ENCODE measurements around the gene SV2B.
"Not testable (repeated sequence)": the region's sequence is repeated elsewhere in the genome, so short reads cannot be mapped to it uniquely, and the experiment has no call there.

Gene SV2B

GRCh38 chr15:91304210-91304609 is 204.2 kb downstream of the SV2B start:
- DNase-seq = no peak

DNA sequence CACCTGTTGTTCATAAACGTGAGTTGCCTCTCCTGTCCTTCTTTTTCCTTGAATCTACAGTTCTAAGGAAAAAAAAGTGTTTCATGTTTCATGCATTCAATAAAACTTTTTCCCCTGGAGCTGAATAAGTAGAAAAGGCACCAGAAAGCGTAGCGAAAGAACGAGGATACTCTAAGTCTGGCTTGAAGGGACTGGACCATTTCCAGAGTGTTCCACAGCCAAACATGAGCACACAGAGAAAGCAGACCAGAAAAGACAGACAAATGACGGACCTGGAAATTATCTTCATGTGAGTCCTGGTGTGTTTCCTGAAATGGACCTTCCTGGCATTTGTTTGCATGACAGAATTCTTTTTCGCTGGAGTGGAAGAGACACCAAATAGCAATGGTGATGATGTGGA is 204.7 kb downstream of the SV2B start:
- DNase-seq = no peak

GRCh38 chr15:91306144-91306543 is 206.1 kb downstream of the SV2B start:
- no peak for DNase-seq

DNA sequence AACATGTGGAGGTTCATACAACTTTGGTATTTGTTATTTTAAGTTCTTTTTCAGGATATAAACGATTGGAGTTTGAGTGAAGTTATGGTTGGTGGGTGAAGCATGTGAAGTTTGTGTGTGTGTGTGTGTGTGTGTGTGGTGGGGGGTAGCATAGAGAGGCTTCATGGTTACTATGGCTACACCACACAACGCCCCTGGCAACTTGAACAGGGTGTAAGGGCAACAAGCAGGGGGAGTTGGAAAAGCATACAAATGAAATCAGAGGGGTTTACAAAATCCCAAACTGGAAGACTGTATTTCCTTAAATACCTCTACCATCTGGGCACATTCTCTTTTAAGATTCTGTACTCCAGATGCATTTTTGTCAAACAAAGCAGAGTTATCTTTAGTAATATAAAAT is 207.5 kb downstream of the SV2B start:
- no peak for DNase-seq

- no peak for DNase-seq
Measured at GRCh38 chr15:91308199-91308598, 208.1 kb downstream of the SV2B start.

DNA sequence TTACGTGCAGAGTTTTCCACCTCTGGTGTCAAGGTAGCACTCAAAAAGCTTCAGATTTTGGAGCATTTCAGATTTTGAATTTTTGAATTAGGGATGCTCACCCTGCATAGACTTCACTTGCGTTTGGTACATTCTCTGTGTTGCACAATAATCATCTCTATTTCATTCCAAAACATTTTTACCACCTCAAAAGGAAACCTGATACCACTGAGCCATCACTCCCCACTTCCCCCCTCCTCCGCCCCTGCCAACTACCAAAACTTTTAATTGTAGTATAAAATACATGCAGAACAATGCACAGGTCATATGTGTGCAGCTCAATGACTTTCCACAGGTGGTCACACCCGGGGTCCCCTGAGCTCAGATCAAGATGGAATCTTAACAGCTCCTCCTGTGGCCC is 208.8 kb downstream of the SV2B start:
- no peak for DNase-seq

DNA sequence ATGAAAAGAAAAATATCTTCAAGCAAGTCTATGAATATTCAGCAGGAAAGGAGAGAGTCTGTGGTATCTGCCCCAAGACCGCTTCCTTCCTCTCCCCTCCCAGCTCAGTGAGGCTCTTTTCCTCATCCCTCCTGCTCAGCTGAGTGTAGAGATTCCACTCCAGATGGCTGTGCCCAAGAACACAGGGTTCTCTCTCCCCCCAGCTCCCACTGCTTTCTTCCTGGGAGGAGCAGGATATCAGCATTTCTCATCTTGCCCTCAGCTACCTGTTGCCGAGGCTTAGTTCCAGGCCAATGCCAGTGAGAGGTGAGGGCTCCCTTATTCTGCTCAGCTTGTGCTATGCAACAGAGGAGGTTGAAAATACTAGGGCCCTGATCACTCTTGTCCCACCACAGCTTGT is 211.9 kb downstream of the SV2B start:
- no peak for DNase-seq

DNA sequence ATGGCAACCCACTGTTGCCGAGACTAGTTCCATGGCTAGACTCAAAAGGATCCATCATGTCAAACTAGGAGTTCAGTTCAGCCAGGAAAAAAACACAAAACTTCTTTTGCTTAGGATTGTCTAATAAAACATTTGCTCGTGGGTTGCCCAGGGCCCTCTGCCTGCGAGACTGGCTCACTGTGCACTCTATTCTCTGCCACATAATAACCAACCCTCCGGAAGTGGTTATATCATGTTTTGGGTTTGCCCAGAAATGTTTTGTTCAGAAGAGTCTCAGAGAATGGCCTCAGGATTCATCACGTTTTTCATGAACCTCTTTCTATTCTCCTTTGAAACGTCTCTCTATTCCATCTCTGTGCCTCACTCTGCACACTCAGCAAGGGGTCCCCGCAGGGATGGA is 216.1 kb downstream of the SV2B start:
- no peak for DNase-seq

DNA sequence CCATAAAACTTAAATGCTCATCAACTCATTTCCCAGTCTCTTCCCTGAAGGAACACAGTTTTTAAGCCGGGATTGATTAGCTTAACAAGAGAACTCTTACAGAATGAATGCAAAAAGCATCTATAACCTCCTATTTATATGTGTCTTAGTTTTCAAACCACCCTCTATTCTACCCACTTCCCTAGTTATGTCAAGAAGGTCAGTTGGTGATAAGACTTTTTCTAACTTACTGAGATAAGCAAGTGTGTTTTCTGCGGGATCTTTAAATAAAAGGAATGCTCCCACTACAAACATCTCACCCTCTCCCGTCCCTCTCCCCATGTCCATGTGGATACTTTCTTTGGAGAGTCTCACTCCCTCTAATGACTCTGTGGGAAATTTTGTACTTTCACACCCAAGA is 218.5 kb downstream of the SV2B start:
- DNase-seq = no peak

DNA sequence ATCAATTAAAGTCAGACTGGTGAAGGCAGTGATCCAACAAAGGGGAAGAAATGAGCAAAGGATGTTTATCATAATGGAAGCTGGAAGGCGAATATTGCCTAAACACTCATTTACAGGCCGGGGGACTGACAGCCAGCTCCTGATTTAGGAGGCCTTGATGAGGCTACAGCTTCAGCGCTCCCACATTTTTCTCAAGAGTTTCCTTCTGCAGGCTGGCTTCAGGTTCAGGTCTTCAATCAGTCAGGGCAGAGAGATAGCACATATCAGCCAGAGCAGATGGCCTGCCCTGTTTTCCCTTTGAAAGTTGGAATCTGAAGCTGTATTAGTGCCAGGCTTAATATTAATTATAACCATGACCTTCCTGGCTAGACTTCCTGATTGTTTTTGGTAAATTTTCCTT is 218.9 kb downstream of the SV2B start:
- DNase-seq = no peak

- DNase-seq = no peak
Measured at GRCh38 chr15:91319371-91320059, 219.5 kb downstream of the SV2B start.

DNA sequence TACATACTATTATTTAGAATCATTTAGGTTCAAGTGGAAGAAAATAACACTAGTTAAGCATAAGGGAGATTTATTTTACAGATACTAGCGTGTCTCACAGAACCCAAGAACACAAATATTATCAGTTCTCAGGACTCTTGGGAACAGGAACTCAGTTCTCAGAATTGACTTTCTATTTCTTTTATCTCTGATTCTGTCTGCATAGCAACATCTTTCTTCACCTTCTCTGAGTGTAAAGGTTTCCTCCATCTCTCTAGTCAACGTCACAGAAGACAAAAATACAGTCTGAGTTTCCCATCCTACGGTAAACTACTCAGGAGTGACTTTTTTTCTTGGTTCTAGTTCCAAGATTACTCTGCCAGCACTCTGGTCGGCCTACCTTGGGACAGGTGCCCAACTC is 220.0 kb downstream of the SV2B start:
- no peak for DNase-seq

- DNase-seq = no peak
Measured at GRCh38 chr15:91329914-91330313, 229.9 kb downstream of the SV2B start.

GRCh38 chr15:91331581-91331980 is 231.5 kb downstream of the SV2B start:
- DNase-seq = no peak

DNA sequence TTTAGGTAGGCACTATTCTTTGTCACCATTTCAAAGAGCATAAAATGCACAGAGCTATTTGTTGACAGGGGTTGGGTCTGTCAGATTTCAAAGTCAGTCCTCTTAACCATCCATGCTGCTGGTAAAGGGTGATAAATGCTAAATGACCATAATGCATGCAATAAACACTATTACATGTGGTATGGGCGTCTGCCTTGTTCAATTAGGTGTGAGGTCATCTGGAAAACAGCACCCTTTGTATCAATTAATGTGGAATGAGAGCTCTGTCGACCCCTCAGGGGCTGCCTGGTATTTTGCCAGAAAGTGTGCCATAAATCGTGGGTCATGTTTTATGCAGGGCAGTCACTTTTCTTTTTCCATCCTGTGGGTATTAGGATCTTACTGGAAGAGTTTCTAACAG is 235.6 kb downstream of the SV2B start:
- no peak for DNase-seq

- no peak for DNase-seq
Measured at GRCh38 chr15:91336687-91337086, 236.6 kb downstream of the SV2B start.

GRCh38 chr15:91338766-91339165 is 238.7 kb downstream of the SV2B start:
- no peak for DNase-seq

DNA sequence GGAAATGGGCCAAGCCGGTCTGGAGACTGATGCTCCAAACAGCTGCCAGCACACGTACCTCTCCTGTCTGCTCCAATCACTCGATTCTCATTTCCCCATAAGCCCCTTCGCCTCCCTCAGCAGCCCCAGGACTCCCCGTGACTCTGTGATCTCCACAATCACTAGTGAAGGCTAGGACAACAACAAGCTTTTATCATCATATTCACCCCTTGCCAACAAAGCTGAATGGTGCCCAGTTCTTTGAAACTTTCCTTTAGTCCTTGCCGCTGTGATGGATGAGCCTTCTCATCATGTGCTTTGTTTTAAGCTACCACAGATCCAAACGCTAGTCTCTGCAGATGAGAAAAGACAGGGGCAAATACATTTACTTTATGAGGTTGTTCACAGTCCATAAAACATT is 242.0 kb downstream of the SV2B start:
- DNase-seq = peak in 5 of 56 donors; percentile 2 to 4 (median 4)

GRCh38 chr15:91344912-91345311 is 244.9 kb downstream of the SV2B start:
- not testable (repeated sequence) for DNase-seq

DNA sequence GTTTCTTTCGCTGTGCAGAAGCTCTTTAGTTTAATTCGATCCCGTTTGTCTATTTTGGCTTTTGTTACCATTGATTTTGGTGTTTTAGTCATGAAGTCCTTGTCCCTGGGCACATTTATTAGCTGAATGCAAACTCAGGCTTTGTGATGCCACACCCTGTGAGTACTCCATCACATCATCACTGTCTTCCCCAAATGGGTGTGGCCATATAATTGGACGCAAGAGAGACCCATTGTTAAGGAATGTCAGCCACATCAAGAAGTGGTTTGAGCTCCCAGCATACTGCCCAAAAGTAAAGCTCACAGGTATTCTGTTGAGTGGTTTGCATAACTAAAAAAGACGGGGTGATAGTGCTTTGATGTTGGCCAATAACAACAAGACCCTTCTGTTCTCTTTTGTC is 245.7 kb downstream of the SV2B start:
- no peak for DNase-seq

DNA sequence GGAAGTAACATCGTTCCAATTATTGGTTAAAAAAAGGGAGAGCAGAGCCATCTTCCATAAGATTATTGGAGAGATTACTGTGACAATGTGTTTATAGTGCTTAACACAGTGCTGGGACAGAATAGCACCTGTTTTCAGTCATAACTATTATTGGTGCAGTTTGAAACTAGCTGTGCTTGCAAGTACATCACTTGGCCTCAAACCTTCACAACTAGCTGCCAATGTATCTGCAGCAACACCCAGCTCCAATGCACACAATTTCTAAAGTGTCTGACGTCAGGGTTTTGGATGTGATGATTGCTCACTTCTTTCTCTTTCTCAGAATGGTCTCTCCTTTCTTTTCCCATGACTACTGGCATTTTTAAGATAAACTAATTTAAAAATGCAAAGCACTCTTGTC is 246.2 kb downstream of the SV2B start:
- no peak for DNase-seq

DNA sequence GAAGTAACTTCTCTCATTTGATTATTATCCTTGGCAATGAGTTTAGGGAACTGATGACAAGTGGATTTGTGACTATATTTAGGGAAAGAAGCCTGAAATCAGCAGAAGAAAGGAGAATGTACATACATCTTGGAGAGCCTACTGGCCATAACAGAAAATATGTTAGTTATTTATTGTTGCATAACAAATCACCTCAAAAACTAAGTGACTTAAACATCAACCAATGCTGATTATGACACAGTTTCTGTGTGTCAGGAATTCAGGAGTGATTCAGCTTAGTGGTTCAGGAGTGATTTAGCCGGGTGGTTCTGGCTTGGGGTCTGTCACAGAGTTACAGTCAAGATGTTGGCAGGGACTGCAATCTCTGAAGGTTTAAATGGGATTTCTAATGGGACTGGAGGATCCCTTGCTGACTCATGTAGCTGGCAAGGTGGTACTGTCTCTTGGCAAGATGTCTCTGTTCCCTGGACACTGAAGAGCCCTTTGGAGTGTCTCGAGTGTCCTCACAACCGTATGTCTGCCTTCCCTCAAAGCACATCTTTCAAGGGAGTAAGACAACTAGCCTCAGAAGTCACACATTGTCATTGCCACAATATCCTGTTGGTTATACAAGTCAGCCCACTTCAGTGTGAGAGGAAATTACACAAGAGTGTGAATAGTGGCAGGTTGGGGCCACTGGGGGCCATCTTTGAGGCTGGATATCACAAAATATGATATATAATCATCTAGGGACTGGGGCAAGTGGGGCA is 248.9 kb downstream of the SV2B start:
- DNase-seq = no peak
